ENCODE data around the gene INHBE.

Gene INHBE

GRCh38 chr12:57481671-57482070 lies 26.6 kb downstream of the INHBE start:
- ChIA-PET POLR2A (no interaction called here), CTCF (interaction anchor here (0.7 to 1.2 kb wide), 2 partner anchors 22 to 29 kb away, joined by 3 to 7 read pairs; partner anchors contain the start of gene GLI1)
- Histone ChIP-seq H3K4me1 (ENCODE audit: control insufficient read depth, insufficient read depth, low read length) (no peaks in the 10 kb centered on the region), H3K36me3 (ENCODE audit: control insufficient read depth in 2 of 2, insufficient read depth in 1 of 2, low read length in 2 of 2) (no peaks in the 10 kb centered on the region), H3K4me3 (ENCODE audit: low read depth, low read length) (no peak overlapping the region), H3K9me3 (ENCODE audit: control insufficient read depth, insufficient read depth, low read depth, low read length) (no peaks in the 10 kb centered on the region), H3K27ac (ENCODE audit: extremely low read depth, low read depth, low read length) (no peak overlapping the region)
- no peak for TF ChIP-seq ZNF645 (tag by site-specific recombination; IDR thresholded peaks at IDR 0.05)
- TF ChIP-seq ZNF214 (tag by site-specific recombination; IDR thresholded peaks at IDR 0.05; ENCODE audit: borderline replicate concordance): no peak
- TF ChIP-seq ZNF670 (tag by site-specific recombination; IDR thresholded peaks at IDR 0.05; ENCODE audit: low read depth): no peak
- TF ChIP-seq ZBTB48 (tag by site-specific recombination; IDR thresholded peaks at IDR 0.05): no peak

- Histone ChIP-seq H3K36me3 (ENCODE audit: control insufficient read depth in 2 of 2, insufficient read depth in 1 of 2, low read length in 2 of 2) (no peaks in the 10 kb centered on the region), H3K9me3 (ENCODE audit: control insufficient read depth, insufficient read depth, low read depth, low read length) (no peaks in the 10 kb centered on the region), H3K4me3 (ENCODE audit: low read depth, low read length) (no peak overlapping the region), H3K4me1 (ENCODE audit: control insufficient read depth, insufficient read depth, low read length) (no peaks in the 10 kb centered on the region), H3K27ac (ENCODE audit: extremely low read depth, low read depth, low read length) (no peak overlapping the region)
- CTCF ChIA-PET: no interaction called here
- TF ChIP-seq KLF1 (tag by site-specific recombination; IDR thresholded peaks at IDR 0.05): no peak
- TF ChIP-seq ZBTB1 (tag by site-specific recombination; IDR thresholded peaks at IDR 0.05): no peak
- TF ChIP-seq ZNF19 (tag by site-specific recombination; IDR thresholded peaks at IDR 0.05; ENCODE audit: low read depth): no peak
- TF ChIP-seq ZNF704 (tag by site-specific recombination; IDR thresholded peaks at IDR 0.05): no peak
- TF ChIP-seq ZNF175 (tag by site-specific recombination; IDR thresholded peaks at IDR 0.05): no peak
- TF ChIP-seq ZBTB11 (tag by site-specific recombination; conservative IDR thresholded peaks at IDR 0.05; ENCODE audit: low read depth): no peak
- no peak for TF ChIP-seq ZNF791 (tag by site-specific recombination; IDR thresholded peaks at IDR 0.05)
- no peak for TF ChIP-seq ZNF670 (tag by site-specific recombination; IDR thresholded peaks at IDR 0.05; ENCODE audit: low read depth)
- POLR2A ChIA-PET: no interaction called here
Measured at GRCh38 chr12:57483466-57483865, 28.4 kb downstream of the INHBE start.

- H3K4me1 ChIP-seq (ENCODE audit: control insufficient read depth, insufficient read depth, low read length): no peaks in the 10 kb centered on the region
- POLR2A ChIA-PET: no interaction called here
- CTCF ChIA-PET: interaction anchor here (0.6 to 1.3 kb wide), 3 partner anchors 26 to 361 kb away, joined by 3 to 8 read pairs (median 4); partner anchors contain the start of gene GLI1
- no peaks in the 10 kb centered on the region for H3K9me3 ChIP-seq (ENCODE audit: control insufficient read depth, insufficient read depth, low read depth, low read length)
- H3K4me3 ChIP-seq (ENCODE audit: low read depth, low read length): no peak overlapping the region
- no peak overlapping the region for H3K27ac ChIP-seq (ENCODE audit: extremely low read depth, low read depth, low read length)
- H3K36me3 ChIP-seq (ENCODE audit: control insufficient read depth in 2 of 2, insufficient read depth in 1 of 2, low read length in 2 of 2): peaks cover 10 to 18% of the 10 kb centered on the region in 2 experiments
- TF ChIP-seq ZIC2 (tag by site-specific recombination; IDR thresholded peaks at IDR 0.05) (no peak), ZNF366 (tag by site-specific recombination; conservative IDR thresholded peaks at IDR 0.05) (no peak), ZNF175 (tag by site-specific recombination; IDR thresholded peaks at IDR 0.05) (no peak), ZSCAN5A (tag by site-specific recombination; IDR thresholded peaks at IDR 0.05) (no peak), ZNF518A (tag by site-specific recombination; conservative IDR thresholded peaks at IDR 0.05; ENCODE audit: low read depth) (no peak), ZNF777 (tag by site-specific recombination; IDR thresholded peaks at IDR 0.05; ENCODE audit: borderline replicate concordance) (no peak), ZNF623 (tag by site-specific recombination; IDR thresholded peaks at IDR 0.05) (no peak)
Measured at GRCh38 chr12:57485695-57486094, 30.6 kb downstream of the INHBE start.

Measured in HEK293 (cell line).